HG02763 (cell line): ENCODE results near the gene DNMBP.
"Not testable (repeated sequence)": the region's sequence is repeated elsewhere in the genome, so short reads cannot be mapped to it uniquely, and the experiment has no call there.

Source experiments
- ATAC-seq: cut with Tn5 transposase; IDR thresholded peaks from one replicate; pipeline ENCODE4 v1.9.1; 2021; ENCODE audit warnings: mild to moderate bottlenecking, moderate library complexity; ENCODE audit not compliant: unreplicated experiment

Gene DNMBP

GRCh38 chr10:99958806-99959205, 50.9 kb downstream of the DNMBP start:
- no peak for ATAC-seq

- no peak for ATAC-seq
These were observed 51.4 kb downstream of the DNMBP start for GRCh38 chr10:99958302-99958701.

DNA sequence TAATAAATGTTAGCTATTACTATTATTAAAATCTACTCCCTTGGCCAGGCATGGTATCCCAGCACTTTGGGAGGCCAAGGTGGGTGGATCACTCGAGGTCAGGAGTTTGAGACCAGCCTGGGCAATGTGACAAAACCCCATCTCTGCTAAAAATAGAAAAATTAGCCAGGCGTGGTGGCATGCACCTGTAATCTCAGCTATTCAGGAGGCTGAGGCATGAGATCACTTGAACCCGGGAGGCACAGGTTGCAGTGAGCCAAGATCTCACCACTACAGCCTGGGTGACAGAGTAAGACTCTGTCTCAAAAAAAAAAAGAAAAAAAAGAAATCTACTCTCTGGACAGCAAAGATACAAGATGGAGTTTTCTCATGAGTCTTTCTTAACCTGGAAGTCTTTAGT, 56.2 kb downstream of the DNMBP start:
- not testable (repeated sequence) for ATAC-seq

- ATAC-seq = no peak
These were observed 56.9 kb downstream of the DNMBP start for GRCh38 chr10:99952799-99953198.

- not testable (repeated sequence) for ATAC-seq
These were observed 63.7 kb downstream of the DNMBP start for GRCh38 chr10:99946051-99946450.

DNA sequence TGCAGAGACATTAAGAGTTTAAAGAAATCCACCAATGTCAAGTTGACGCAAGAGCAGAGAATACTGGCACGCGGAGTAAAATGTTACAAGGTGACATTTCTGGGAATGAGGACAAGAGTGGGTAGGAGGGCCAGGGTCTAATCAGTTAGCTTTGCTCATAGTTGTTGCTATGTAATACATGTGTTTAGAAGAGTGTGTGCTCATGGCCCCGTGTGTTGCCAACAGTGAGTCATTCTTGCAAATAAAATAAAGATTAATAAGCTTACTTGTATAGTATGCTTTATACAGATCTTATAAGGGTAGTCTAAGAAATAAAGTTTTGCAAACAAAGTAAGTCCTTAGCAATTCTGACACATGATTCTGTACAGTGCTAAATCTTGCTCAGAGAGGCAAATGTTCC, 64.5 kb downstream of the DNMBP start:
- no peak for ATAC-seq

- no peak for ATAC-seq
These were observed 64.9 kb downstream of the DNMBP start for GRCh38 chr10:99944860-99945259.

DNA sequence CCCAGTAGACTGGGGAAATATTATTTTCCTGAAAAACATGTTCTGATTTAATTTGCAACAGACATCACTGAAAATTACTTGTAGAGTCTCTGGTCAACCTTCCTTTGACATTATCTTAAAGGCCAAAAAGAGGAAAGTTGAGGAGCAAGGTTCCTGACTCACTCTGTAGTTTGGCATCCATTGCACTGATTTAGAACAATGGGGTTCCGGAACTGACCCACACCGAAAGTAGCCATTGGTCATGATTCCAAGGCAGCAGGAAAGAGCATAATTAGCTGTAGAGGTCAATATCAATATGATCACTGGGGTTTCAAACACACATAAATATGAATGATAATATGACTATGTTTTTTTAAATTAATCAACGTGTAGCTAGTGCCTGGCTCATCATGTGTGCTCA, 65.8 kb downstream of the DNMBP start:
- ATAC-seq = no peak

GRCh38 chr10:99941942-99942820, 67.6 kb downstream of the DNMBP start:
- no peak for ATAC-seq

DNA sequence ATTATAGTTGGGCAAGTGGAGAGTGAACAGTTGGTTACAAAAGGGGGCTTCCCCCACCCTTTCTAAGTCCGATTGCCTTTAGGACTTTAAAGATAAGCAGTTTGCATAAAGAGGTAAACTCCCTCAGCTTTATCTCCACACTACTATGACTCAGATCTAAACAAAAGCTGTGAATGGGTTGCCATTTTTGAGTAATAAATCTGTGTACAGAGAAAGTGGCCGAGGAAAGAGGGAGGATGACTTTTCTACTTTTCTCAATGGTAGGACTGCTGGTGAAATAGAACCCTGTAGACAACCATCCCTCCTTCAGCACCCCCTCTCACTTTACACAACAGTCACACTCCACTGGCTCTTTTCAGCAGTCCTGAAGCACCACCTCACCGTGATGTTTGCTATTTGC, 71.2 kb downstream of the DNMBP start:
- ATAC-seq = peak; percentile 86

GRCh38 chr10:99937630-99938029, 72.1 kb downstream of the DNMBP start:
- no peak for ATAC-seq

DNA sequence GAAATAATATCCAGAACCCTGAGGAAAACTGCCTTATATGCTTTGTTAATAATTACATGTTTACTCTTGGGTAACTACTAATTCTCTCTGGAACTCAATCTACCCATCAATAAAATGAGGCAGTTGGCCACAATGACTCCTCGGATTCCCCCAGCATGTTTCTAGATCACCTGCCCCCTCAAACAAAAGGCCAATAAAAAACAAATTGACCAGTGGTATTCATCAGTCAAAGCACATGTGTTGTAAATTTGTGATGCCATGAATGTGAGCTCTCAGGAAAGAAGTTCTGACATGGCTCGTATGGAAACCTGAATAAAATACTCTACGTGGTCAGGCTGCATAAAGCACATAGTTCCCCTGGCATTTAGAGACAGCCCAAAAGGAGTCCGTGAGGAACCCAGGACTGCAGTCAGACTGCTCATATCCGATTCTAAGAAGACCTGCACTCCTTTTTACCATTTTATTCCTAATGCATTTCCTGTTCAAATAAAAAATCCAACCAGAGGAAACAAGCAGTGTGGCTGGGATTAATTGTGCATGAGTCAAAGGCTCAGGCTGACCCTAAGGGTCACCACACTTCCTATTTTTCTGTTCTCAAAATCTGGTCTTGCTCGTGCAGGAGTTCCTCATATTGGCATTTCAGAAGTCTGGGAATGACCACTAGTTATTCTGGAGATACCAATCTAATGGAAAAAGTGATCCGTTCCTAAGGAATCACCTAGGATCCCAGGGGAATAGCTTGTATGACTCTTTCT, 77.4 kb downstream of the DNMBP start:
- not testable (repeated sequence) for ATAC-seq

GRCh38 chr10:99930731-99931550, 78.8 kb downstream of the DNMBP start:
- ATAC-seq = no peak

- no peak for ATAC-seq
These were observed 80.4 kb downstream of the DNMBP start for GRCh38 chr10:99929360-99929759.

- no peak for ATAC-seq
These were observed 81.9 kb downstream of the DNMBP start for GRCh38 chr10:99927721-99928280.

DNA sequence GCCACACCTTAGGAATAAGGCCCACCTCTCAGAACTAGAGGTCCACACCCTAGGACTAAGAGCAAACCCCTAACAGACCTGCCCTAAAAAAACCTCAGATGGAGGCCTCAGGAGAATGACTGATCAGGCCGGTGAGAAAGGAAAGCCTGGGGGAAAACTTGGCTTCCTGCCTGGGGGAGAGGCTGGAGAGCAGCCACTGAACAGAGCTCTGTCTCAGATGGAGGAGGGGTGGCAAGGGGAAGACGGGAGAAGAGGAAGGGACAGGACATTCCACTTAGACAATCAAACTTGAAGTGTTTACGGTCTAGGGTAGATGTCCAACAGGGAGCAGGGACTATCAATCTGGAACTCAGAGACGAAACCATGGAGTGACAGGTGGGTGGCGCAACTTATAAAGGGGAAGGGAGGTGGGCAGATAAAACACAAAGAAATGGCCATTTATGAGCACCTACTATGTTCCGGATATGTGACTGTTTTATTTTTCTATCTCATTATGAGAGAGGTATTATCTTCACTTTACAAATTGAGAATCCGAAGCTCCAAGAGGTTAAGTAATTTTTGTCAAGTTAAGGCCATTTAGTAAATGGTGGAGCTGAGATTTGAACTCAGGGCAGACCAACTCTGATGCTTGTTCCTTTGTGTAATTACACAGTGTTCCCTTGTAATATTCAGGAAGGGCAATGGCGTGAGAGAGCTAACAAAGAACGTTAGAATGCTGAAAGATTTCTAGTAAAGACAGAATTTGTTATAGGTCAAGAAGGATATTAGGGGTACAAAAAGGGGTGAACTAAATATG, 82.6 kb downstream of the DNMBP start:
- no peak for ATAC-seq

GRCh38 chr10:99924451-99925255, 85.1 kb downstream of the DNMBP start:
- no peak for ATAC-seq

GRCh38 chr10:99921948-99922347, 87.8 kb downstream of the DNMBP start:
- no peak for ATAC-seq

- no peak for ATAC-seq
These were observed 88.8 kb downstream of the DNMBP start for GRCh38 chr10:99920901-99921300.
